Common myeloid progenitor, CD34-positive (primary cell): ENCODE results near the gene MAP3K20.

Experiments
- CTCF ChIA-PET: fragments of 350-600 bp; sonication (Branson Sonifier 250); formaldehyde crosslinking; loops from one replicate; lab custom pipeline; 2021; ENCODE audit warnings: antibody characterized with exemption; lab: Charles Lee
- POLR2A ChIA-PET: fragments of 350-600 bp; sonication (Branson Sonifier 250); formaldehyde crosslinking; loops from one replicate; lab custom pipeline; 2021; ENCODE audit warnings: antibody characterized with exemption; lab: Charles Lee
- DNase-seq, 3 donors: peaks; one replicate each; pipeline versions ENCODE4 v3.0.0 to v3.0.0-alpha.2; 2013
- H3K27ac ChIP-seq, 2 experiments: 1 replicate in 1 of 2; 2 replicates in 1 of 2; pipeline ENCODE4 v1.7.0; 2013; ENCODE audit warnings: inconsistent platforms in 2 of 2, low read length in 2 of 2, mild to moderate bottlenecking in 2 of 2, low read depth in 1 of 2, moderate library complexity in 1 of 2; ENCODE audit not compliant: severe bottlenecking in 2 of 2, insufficient read depth in 1 of 2, poor library complexity in 1 of 2
- H3K27me3 ChIP-seq, 5 experiments: replicated peaks in 2 of 5; 1 replicate in 3 of 5; 2 replicates in 2 of 5; pipeline versions ENCODE4 v1.6.1 to v1.7.0; 2013; ENCODE audit warnings: low read length in 4 of 5, mild to moderate bottlenecking in 2 of 5, moderate library complexity in 2 of 5, inconsistent platforms in 1 of 5; ENCODE audit not compliant: insufficient read depth in 5 of 5, control insufficient read depth in 4 of 5
- H3K36me3 ChIP-seq, 4 experiments: 1 replicate in 2 of 4; 2 replicates in 2 of 4; pipeline versions ENCODE4 v1.6.1 to v1.7.0; 2013; ENCODE audit warnings: low read length in 3 of 4, control low read depth in 1 of 4, mild to moderate bottlenecking in 1 of 4; ENCODE audit not compliant: control insufficient read depth in 4 of 4, insufficient read depth in 4 of 4
- H3K4me1 ChIP-seq, 4 experiments: 1 replicate in 3 of 4; 2 replicates in 1 of 4; pipeline versions ENCODE4 v1.6.1 to v1.7.1; 2013; ENCODE audit warnings: low read length in 3 of 4, mild to moderate bottlenecking in 3 of 4, control low read depth in 1 of 4, inconsistent platforms in 1 of 4, moderate library complexity in 1 of 4; ENCODE audit not compliant: control insufficient read depth in 4 of 4, insufficient read depth in 4 of 4; ENCODE audit errors: control extremely low read depth in 1 of 4
- H3K4me3 ChIP-seq, 7 experiments: 1 replicate in 4 of 7; 2 replicates in 3 of 7; pipeline versions ENCODE4 v1.5.1 to v1.7.0; 2013; ENCODE audit warnings: mild to moderate bottlenecking in 7 of 7, low read length in 6 of 7, moderate library complexity in 6 of 7, inconsistent platforms in 2 of 7, low read depth in 2 of 7, control low read depth in 1 of 7; ENCODE audit not compliant: insufficient read depth in 4 of 7, control insufficient read depth in 1 of 7; ENCODE audit errors: extremely low read depth in 1 of 7
- H3K9me3 ChIP-seq, 5 experiments: 1 replicate in 4 of 5; 2 replicates in 1 of 5; pipeline versions ENCODE4 v1.6.1 to v1.7.1; 2013; ENCODE audit warnings: low read length in 4 of 5, mild to moderate bottlenecking in 2 of 5, inconsistent platforms in 1 of 5, low read depth in 1 of 5, moderate library complexity in 1 of 5; ENCODE audit not compliant: control insufficient read depth in 4 of 5, insufficient read depth in 2 of 5; ENCODE audit errors: control extremely low read depth in 1 of 5
- WGBS: methylation state at CpG from one replicate; pipeline ENCODE4 v1.1.5; 2013; ENCODE audit not compliant: insufficient coverage; 5-methylcytosine and 5-hydroxymethylcytosine counted together

Gene MAP3K20

DNA sequence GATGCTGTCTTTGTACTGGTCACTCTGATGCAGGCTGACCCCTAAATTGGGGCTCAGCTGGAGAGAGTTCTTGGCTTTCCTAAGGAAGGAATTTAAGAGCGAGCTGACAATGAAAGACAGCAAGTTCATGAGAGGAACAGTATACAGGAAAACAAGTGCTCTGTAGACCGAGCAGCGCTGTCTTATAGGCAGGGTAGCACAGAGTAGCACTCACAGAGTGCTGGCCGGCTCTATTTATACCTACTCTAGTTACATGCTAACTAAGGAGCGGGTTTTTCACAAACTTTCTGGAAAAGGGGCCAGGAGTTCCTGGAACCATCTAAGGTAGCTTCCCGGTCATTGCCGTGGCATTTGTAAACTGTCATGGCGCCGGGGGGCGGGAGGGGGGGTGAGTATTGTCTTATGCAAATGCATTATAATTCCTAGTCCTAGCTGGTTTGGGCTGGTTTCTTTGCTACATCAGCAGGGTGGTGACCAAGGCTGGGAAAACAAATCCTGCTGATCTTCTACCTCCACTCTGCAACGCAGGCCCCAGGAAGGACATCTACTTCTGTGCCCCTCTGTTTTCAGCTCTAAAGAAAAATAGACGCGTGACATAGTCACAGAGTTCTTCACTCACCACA is 31.6 kb upstream of the MAP3K20 start:
- Histone ChIP-seq H3K27me3 (no peaks in the 10 kb centered on the region), H3K4me1 (no peaks in the 10 kb centered on the region), H3K9me3 (no peaks in the 10 kb centered on the region), H3K27ac (no peak overlapping the region), H3K36me3 (no peaks in the 10 kb centered on the region), H3K4me3 (no peak overlapping the region)
- ChIA-PET CTCF (interaction anchor here (1.0 kb wide), 1 partner anchor 16 kb away, joined by 3 read pairs; no protein-coding TSS in a partner anchor), POLR2A (no interaction called here)
- 98% methylated on average over 7 of the region's 13 CpGs for WGBS
- DNase-seq = no peak

DNA sequence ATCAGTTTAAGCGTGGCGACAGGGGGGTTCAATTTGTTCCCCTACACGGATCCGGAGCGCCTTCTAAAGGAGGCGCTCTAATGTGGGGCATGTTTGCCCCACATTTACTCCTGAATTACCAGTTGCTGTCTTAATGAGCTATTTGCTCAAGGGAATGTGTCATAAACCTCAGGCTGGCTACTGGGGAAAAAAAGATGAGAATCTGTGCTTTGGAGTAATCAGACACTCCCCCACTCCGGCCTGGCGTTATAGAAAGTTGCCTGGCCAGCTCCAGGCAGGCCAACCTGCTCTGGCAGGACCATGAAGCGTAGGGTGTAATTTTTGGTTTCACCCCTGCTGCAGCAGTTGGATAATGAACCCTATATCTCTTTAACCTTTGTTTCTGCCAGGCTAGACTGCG is 31.0 kb upstream of the MAP3K20 start:
- no peaks in the 10 kb centered on the region for H3K4me1 ChIP-seq
- H3K9me3 ChIP-seq = no peaks in the 10 kb centered on the region
- ChIA-PET CTCF (interaction anchor here (1.0 kb wide), 1 partner anchor 17 kb away, joined by 3 read pairs; no protein-coding TSS in a partner anchor), POLR2A (no interaction called here)
- no peak overlapping the region for H3K27ac ChIP-seq
- no peak overlapping the region for H3K4me3 ChIP-seq
- H3K27me3 ChIP-seq = no peaks in the 10 kb centered on the region
- 86% methylated on average over 9 of the region's 10 CpGs for WGBS
- no peak for DNase-seq
- H3K36me3 ChIP-seq = no peaks in the 10 kb centered on the region

- Histone ChIP-seq H3K36me3 (no peaks in the 10 kb centered on the region), H3K4me1 (no peaks in the 10 kb centered on the region), H3K27me3 (no peaks in the 10 kb centered on the region), H3K4me3 (no peak overlapping the region), H3K9me3 (no peaks in the 10 kb centered on the region), H3K27ac (no peak overlapping the region)
- 100% methylated on average over 1 of the region's 2 CpGs for WGBS
- ChIA-PET CTCF (interaction anchor here (1.0 kb wide), 1 partner anchor 17 kb away, joined by 3 read pairs; no protein-coding TSS in a partner anchor), POLR2A (no interaction called here)
- DNase-seq = no peak
Measured at GRCh38 chr2:173045181-173045580, 30.5 kb upstream of the MAP3K20 start.

DNA sequence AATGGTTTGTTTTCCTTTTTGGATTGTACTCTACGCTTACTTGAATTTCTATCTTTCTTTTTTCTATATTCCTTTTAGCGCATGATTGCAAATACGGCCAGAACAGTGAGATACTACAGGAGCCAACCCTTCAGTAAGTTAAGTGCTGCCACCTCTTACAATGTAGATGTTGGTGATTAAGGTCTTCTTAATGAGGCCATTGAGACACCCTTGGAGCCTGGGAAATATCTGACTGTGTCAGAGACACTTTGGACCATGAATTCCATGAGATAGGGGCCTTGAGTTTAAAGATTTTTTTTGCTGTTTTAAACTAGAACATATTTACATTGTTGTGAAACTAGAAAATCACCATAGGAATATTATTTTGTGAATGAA is 27.1 kb upstream of the MAP3K20 start:
- no peaks in the 10 kb centered on the region for H3K9me3 ChIP-seq
- H3K27me3 ChIP-seq = no peaks in the 10 kb centered on the region
- CTCF ChIA-PET = no interaction called here
- H3K4me1 ChIP-seq = no peaks in the 10 kb centered on the region
- POLR2A ChIA-PET = no interaction called here
- no peak overlapping the region for H3K4me3 ChIP-seq
- no peaks in the 10 kb centered on the region for H3K36me3 ChIP-seq
- WGBS = 100% methylated on average over 3 of the region's 3 CpGs
- DNase-seq = no peak
- H3K27ac ChIP-seq = no peak overlapping the region

- POLR2A ChIA-PET = no interaction called here
- Histone ChIP-seq H3K27ac (no peak overlapping the region), H3K9me3 (no peaks in the 10 kb centered on the region), H3K36me3 (no peaks in the 10 kb centered on the region), H3K4me3 (no peak overlapping the region), H3K4me1 (no peaks in the 10 kb centered on the region), H3K27me3 (no peaks in the 10 kb centered on the region)
- CTCF ChIA-PET = no interaction called here
- no CpG with 5 or more reads among the region's 4 CpGs for WGBS
- DNase-seq = peak in 2 of 3 donors; percentile 41 to 48
Measured at GRCh38 chr2:173048897-173049661, 26.6 kb upstream of the MAP3K20 start.

GRCh38 chr2:173049831-173050230 is 25.8 kb upstream of the MAP3K20 start:
- ChIA-PET POLR2A (no interaction called here), CTCF (no interaction called here)
- H3K9me3 ChIP-seq = no peaks in the 10 kb centered on the region
- no peaks in the 10 kb centered on the region for H3K4me1 ChIP-seq
- no peak for DNase-seq
- no peak overlapping the region for H3K27ac ChIP-seq
- no peak overlapping the region for H3K4me3 ChIP-seq
- no peaks in the 10 kb centered on the region for H3K27me3 ChIP-seq
- H3K36me3 ChIP-seq = no peaks in the 10 kb centered on the region
- 100% methylated on average over 2 of the region's 3 CpGs for WGBS

DNA sequence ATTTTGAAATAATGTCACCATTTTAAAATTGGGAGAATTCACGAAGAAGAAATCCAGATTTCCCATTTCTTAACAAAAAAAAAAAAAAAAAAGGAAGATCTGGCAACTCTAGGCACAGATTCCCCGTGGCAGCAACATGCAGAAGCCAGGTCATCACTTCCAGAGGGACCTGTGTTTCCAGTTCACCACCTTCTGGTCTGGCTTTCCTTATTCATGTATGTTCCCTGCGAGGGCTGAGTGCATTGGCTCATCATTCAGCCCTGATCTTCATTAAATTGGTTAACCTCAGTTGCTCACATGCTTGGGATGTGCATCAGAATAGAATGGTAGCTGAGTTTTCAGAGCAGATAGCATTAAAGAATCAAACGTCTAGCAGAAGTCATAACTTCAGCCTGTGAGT is 25.0 kb upstream of the MAP3K20 start:
- H3K4me1 ChIP-seq = no peaks in the 10 kb centered on the region
- 100% methylated on average over 4 of the region's 4 CpGs for WGBS

More for the DNA sequence above, 25.0 kb upstream of the MAP3K20 start:
- H3K4me3 ChIP-seq = no peak overlapping the region
- ChIA-PET POLR2A (no interaction called here), CTCF (no interaction called here)
- no peaks in the 10 kb centered on the region for H3K36me3 ChIP-seq
- no peak for DNase-seq
- no peak overlapping the region for H3K27ac ChIP-seq
- H3K27me3 ChIP-seq = no peaks in the 10 kb centered on the region
- no peaks in the 10 kb centered on the region for H3K9me3 ChIP-seq
